ENCODE data around the gene ESYT2.
"Not testable (repeated sequence)": the region's sequence is repeated elsewhere in the genome, so short reads cannot be mapped to it uniquely, and the experiment has no call there.

GRCh38 chr7:158703679-158704523, 125.4 kb downstream of the ESYT2 start:
- TF ChIP-seq, protein P1, sequence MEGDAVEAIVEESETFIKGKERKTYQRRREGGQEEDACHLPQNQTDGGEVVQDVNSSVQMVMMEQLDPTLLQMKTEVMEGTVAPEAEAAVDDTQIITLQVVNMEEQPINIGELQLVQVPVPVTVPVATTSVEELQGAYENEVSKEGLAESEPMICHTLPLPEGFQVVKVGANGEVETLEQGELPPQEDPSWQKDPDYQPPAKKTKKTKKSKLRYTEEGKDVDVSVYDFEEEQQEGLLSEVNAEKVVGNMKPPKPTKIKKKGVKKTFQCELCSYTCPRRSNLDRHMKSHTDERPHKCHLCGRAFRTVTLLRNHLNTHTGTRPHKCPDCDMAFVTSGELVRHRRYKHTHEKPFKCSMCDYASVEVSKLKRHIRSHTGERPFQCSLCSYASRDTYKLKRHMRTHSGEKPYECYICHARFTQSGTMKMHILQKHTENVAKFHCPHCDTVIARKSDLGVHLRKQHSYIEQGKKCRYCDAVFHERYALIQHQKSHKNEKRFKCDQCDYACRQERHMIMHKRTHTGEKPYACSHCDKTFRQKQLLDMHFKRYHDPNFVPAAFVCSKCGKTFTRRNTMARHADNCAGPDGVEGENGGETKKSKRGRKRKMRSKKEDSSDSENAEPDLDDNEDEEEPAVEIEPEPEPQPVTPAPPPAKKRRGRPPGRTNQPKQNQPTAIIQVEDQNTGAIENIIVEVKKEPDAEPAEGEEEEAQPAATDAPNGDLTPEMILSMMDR (IDR thresholded peaks at IDR 0.05; ENCODE audit: poor library complexity) = not testable (repeated sequence)
- not testable (repeated sequence) for TF ChIP-seq EZH2phosphoT487 (IDR thresholded peaks at IDR 0.05; ENCODE audit: low read depth, severe bottlenecking, unreplicated experiment)

Data from hepatocyte (in vitro differentiated cells).